Measurements from ENCODE around the gene ITGB2. TPM values are rescaled to one million over a fixed set of nuclear protein-coding genes. Genes with fewer than 3 reads are reported as not detected.

The ITGB2 gene
- total RNA-seq, 4 donors from 2014 or later = 18.4 to 40.7 (median 20.4) TPM

DNA sequence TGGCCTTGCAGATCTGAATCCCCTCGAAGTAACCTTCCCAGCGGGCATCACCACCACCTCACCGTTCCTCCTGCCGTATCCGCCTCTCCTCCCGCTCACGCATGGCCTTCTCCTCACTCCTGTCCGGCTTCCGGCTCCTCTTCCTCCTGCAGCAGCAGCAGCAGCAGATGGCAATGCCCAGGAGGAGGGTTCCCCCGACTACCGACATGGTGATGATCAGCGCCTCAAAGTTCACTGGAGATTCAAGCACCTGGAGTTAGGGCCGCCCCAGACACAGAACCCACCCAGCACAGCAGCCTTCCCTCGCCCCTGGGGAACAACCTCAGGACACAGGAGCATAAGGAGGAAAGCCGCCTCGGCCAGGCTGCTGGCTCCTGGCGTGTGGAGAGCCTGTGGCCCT lies 64.6 kb downstream of the ITGB2 start:
- no peak for DNase-seq (ENCODE audit: low spot score in 2 of 2)
- intact Hi-C loops (cut with DNase I; ENCODE audit: low total_unique reads) = no loop called here
- 89 to 93% methylated on average over 17 of the region's 17 CpGs for WGBS, 2 donors
- TF ChIP-seq, protein P1, sequence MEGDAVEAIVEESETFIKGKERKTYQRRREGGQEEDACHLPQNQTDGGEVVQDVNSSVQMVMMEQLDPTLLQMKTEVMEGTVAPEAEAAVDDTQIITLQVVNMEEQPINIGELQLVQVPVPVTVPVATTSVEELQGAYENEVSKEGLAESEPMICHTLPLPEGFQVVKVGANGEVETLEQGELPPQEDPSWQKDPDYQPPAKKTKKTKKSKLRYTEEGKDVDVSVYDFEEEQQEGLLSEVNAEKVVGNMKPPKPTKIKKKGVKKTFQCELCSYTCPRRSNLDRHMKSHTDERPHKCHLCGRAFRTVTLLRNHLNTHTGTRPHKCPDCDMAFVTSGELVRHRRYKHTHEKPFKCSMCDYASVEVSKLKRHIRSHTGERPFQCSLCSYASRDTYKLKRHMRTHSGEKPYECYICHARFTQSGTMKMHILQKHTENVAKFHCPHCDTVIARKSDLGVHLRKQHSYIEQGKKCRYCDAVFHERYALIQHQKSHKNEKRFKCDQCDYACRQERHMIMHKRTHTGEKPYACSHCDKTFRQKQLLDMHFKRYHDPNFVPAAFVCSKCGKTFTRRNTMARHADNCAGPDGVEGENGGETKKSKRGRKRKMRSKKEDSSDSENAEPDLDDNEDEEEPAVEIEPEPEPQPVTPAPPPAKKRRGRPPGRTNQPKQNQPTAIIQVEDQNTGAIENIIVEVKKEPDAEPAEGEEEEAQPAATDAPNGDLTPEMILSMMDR (IDR thresholded peaks at IDR 0.05) = no peak
- TF ChIP-seq POLR2A (IDR thresholded peaks at IDR 0.05) = no peak
- no peak overlapping the region for H3K4me3 ChIP-seq (ENCODE audit: low read depth, poor library complexity, severe bottlenecking)

DNA sequence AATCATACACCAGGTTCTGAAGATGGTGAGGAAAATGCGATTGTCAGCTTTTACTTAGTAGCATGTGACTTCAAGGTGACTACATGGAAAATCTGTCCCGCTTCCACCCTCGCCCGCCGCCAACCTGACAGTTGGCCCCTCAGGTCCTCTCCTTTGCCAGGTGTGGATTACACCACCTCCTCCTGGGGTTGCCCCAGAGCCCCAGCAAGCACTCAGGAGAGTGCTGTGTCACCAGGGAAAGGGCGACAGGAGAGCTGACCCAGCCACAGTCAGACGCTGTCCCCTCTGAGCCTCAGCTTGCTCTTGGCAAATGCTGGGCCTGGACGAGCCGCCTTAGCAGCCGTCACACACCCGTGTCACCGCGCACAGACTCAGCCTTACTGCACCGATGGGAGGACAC lies 65.1 kb downstream of the ITGB2 start:
- H3K4me3 ChIP-seq (ENCODE audit: low read depth, poor library complexity, severe bottlenecking) = no peak overlapping the region
- WGBS, 2 donors = 91 to 92% methylated on average over 14 of the region's 14 CpGs
- intact Hi-C loops (cut with DNase I; ENCODE audit: low total_unique reads) = no loop called here
- TF ChIP-seq POLR2A (IDR thresholded peaks at IDR 0.05) = no peak
- TF ChIP-seq, protein P1 (IDR thresholded peaks at IDR 0.05) = no peak
- DNase-seq (ENCODE audit: low spot score in 2 of 2) = no peak

DNA sequence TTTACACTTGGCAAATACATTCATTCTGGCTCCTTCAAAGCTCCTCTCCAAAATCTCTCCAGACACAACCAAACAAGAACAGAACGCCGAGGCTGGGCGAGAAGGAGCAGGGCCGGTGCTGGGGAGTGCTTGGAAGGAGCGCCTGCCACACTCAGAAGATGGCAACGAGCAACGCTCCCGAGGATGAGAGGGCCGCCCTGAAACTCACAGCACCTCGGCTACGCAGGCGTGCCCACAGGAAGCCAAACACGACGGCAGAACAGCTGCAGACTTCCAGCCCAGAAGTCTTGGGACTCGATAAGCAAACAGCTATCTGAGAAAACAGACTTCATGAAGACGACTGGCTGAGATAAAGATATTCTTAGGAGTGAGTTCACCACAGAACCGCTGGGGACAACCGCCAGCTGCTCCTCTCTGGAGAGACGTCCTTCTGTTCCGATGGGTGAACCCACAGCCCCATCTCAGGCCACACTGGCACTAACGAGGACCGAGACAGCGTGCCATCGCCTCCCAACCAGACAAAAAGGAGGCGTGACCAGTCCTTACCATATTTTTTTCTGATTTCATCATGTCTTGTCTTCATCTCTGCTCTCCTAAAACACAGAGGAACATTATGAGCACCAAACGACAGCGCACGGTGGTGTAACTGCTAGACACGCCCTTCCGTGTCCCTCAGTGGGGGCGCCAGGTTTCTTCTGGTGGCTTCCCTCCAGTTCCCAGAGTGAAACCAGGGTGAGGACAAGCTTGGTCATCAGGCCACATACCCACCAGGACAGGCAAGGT lies 65.8 kb downstream of the ITGB2 start:
- TF ChIP-seq, protein P1 (IDR thresholded peaks at IDR 0.05) = no peak
- no peak for TF ChIP-seq POLR2A (IDR thresholded peaks at IDR 0.05)
- intact Hi-C loops (cut with DNase I; ENCODE audit: low total_unique reads) = no loop called here
- no peak for DNase-seq (ENCODE audit: low spot score in 2 of 2)
- WGBS, 2 donors = 85 to 87% methylated on average over 31 of the region's 31 CpGs
- no peak overlapping the region for H3K4me3 ChIP-seq (ENCODE audit: low read depth, poor library complexity, severe bottlenecking)

DNA sequence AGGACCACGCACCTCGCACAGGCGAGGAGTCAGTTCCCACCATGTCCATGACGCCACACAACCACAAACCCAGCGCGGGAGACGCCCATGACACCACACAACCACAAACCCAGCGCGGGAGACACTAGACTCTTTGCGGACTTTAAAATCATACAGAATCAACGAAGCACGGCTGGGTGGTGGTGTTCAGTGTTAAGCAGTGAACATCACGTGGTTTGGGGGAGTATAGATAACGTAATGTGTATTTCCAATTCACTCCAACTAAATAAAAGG lies 66.4 kb downstream of the ITGB2 start:
- no peak overlapping the region for H3K4me3 ChIP-seq (ENCODE audit: low read depth, poor library complexity, severe bottlenecking)
- no peak for TF ChIP-seq POLR2A (IDR thresholded peaks at IDR 0.05)
- TF ChIP-seq, protein P1 (IDR thresholded peaks at IDR 0.05) = no peak
- no peak for DNase-seq (ENCODE audit: low spot score in 2 of 2)
- intact Hi-C loops (cut with DNase I; ENCODE audit: low total_unique reads) = no loop called here
- 75 to 92% methylated on average over 14 of the region's 14 CpGs for WGBS, 2 donors

DNA sequence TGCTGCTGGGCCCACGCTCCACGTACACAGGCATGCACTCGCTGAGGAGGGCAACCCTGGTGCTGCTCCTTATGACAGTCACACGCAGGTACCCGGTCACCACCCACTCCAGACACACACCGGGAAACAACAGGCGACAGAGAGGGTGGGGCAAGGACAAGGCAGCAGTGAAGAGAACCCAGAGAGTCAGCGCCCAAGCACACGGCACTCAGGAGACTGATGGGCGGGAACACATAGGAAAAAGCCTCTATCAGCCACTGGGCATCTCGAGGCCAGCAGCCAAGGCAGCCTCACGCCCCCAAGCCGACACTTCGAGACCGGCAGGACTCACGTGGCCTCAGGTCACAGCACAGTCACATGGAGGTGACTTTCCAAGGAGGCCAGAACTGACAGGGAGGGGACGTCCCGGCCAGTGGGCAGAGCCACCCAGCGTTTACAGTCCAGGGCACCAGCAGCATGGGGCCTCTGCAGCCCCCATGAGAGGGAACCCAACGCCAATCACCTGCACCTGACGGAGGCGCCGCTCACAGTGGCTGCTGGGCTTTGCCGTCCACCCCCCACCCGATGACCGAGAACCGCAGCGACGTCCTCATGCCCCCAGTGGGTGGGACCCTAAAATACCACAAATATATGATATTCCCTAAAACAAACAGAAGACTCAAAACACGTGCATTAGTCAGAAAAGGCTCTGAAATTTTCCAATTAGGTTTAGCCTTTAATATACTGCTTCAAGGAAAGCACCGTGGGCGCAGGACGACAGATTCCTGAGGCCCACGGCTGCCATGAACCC lies 66.9 kb downstream of the ITGB2 start:
- DNase-seq (ENCODE audit: low spot score in 2 of 2) = no peak
- no peak overlapping the region for H3K4me3 ChIP-seq (ENCODE audit: low read depth, poor library complexity, severe bottlenecking)
- 82 to 83% methylated on average over 29 to 34 of the region's 34 CpGs for WGBS, 2 donors
- intact Hi-C loops (cut with DNase I; ENCODE audit: low total_unique reads) = no loop called here
- no peak for TF ChIP-seq POLR2A (IDR thresholded peaks at IDR 0.05)
- TF ChIP-seq, protein P1 (IDR thresholded peaks at IDR 0.05) = no peak

Data from lower leg skin (tissue), 4 donors.